Neural cell (in vitro differentiated cells): Measurements from ENCODE around the gene HEXIM2. TPM values are rescaled to one million over a fixed set of nuclear protein-coding genes. Genes with fewer than 3 reads are reported as not detected.

Experiments used
- H2AFZ ChIP-seq: fragments of 200-600, 300-800 bp; sonication (generic), shearing (Covaris generic); 2 replicates; pipeline ENCODE4 v1.6.0; 2014; ENCODE audit warnings: low read depth, mild to moderate bottlenecking, antibody characterized with exemption, low read length, moderate library complexity
- H3F3A ChIP-seq: fragments of 200-600 bp; shearing (Covaris generic); 2 replicates; pipeline ENCODE4 v1.6.1; 2016; ENCODE audit warnings: mild to moderate bottlenecking, moderate library complexity, mixed read lengths, antibody characterized with exemption, low read length; ENCODE audit not compliant: insufficient read depth, poor library complexity, severe bottlenecking
- H3K27ac ChIP-seq: fragments of 200-600, 300-800 bp; sonication (generic), shearing (Covaris generic); 2 replicates; pipeline ENCODE4 v1.5.1; 2014; ENCODE audit warnings: mild to moderate bottlenecking, low read length, moderate library complexity
- H3K27me3 ChIP-seq: fragments of 300-800, 200-600 bp; sonication (generic), shearing (Covaris generic); 2 replicates; pipeline ENCODE4 v1.6.0; 2014; ENCODE audit warnings: mild to moderate bottlenecking, low read depth, low read length, moderate library complexity; ENCODE audit not compliant: insufficient read depth
- H3K36me3 ChIP-seq: fragments of 300-800, 200-600 bp; sonication (generic), shearing (Covaris generic); 2 replicates; pipeline ENCODE4 v1.5.1; 2014; ENCODE audit warnings: mild to moderate bottlenecking, antibody characterized with exemption, low read length, moderate library complexity; ENCODE audit not compliant: insufficient read depth
- H3K4me2 ChIP-seq: fragments of 300-800, 200-600 bp; sonication (generic), shearing (Covaris generic); 2 replicates; pipeline ENCODE4 v1.6.0; 2014; ENCODE audit warnings: mild to moderate bottlenecking, low read length
- H3K4me3 ChIP-seq: fragments of 300-800, 200-600 bp; sonication (generic), shearing (Covaris generic); 2 replicates; pipeline ENCODE4 v1.5.1; 2014; ENCODE audit warnings: mild to moderate bottlenecking, low read length, moderate library complexity
- H3K79me2 ChIP-seq: fragments of 200-600 bp; shearing (Covaris generic); replicated peaks from 2 replicates; pipeline ENCODE4 v1.6.0; 2014; ENCODE audit warnings: mild to moderate bottlenecking, low read length, moderate library complexity; ENCODE audit not compliant: insufficient read depth
- H3K9ac ChIP-seq: fragments of 300-800, 200-600 bp; sonication (generic), shearing (Covaris generic); 2 replicates; pipeline ENCODE4 v1.6.1; 2016; ENCODE audit warnings: mild to moderate bottlenecking, low read length, mixed read lengths
- H3K9me2 ChIP-seq: fragments of 200-600 bp; shearing (Covaris generic); 2 replicates; pipeline ENCODE4 v1.6.1; 2016; ENCODE audit warnings: mild to moderate bottlenecking, low read length, mixed read lengths; ENCODE audit not compliant: insufficient read depth
- H3K9me3 ChIP-seq: fragments of 200-600, 300-800 bp; sonication (generic), shearing (Covaris generic); 2 replicates; pipeline ENCODE4 v1.6.1; 2016; ENCODE audit warnings: mild to moderate bottlenecking, mixed run types, low read length, moderate library complexity, mixed read lengths
- H4K20me1 ChIP-seq: fragments of 200-600 bp; shearing (Covaris generic); 2 replicates; pipeline ENCODE4 v1.6.1; 2016; ENCODE audit warnings: mild to moderate bottlenecking, mixed run types; ENCODE audit not compliant: insufficient read depth
- CTCF ChIP-seq: fragments of 450-650 bp; IDR thresholded peaks from 2 replicates; pipeline ENCODE4 v1.5.1; 2014; ENCODE audit warnings: antibody characterized with exemption, mild to moderate bottlenecking, moderate library complexity; ENCODE audit not compliant: poor library complexity, severe bottlenecking
- EP300 ChIP-seq: fragments of 450-650 bp; conservative IDR thresholded peaks from 2 replicates; pipeline ENCODE4 v1.6.1; 2014; ENCODE audit warnings: antibody characterized with exemption, mild to moderate bottlenecking, moderate library complexity; ENCODE audit not compliant: poor library complexity, severe bottlenecking
- EZH2 ChIP-seq: fragments of 200-600, 300-800 bp; shearing (Covaris generic), sonication (generic); IDR thresholded peaks from 2 replicates; pipeline ENCODE4 v1.6.1; 2014; ENCODE audit warnings: antibody characterized with exemption, low read length, borderline replicate concordance, mild to moderate bottlenecking; ENCODE audit not compliant: insufficient read depth, poor library complexity, severe bottlenecking
- MXI1 ChIP-seq: fragments of 450-650 bp; conservative IDR thresholded peaks from 2 replicates; pipeline ENCODE4 v1.6.1; 2014; ENCODE audit warnings: antibody characterized with exemption, mild to moderate bottlenecking; ENCODE audit not compliant: poor library complexity, severe bottlenecking
- POLR2AphosphoS5 ChIP-seq: IDR thresholded peaks from 2 replicates; pipeline ENCODE4 v1.6.1; 2012
- RAD21 ChIP-seq: fragments of 450-650 bp; conservative IDR thresholded peaks from 2 replicates; pipeline ENCODE4 v1.6.1; 2014; ENCODE audit warnings: antibody characterized with exemption, mild to moderate bottlenecking, moderate library complexity
- TAF1 ChIP-seq: IDR thresholded peaks from 2 replicates; pipeline ENCODE4 v1.6.1; 2012; ENCODE audit warnings: low read depth
- polyA plus RNA-seq: library from polyadenylated mRNA; depleted of rRNA; stranded (reverse); fragments of >200 nt; gene quantifications from 2 replicates; pipeline ENCODE4 v1.2.3, GENCODE V29; 2014

HEXIM2 gene
- polyA plus RNA-seq, 1 donor from 2014 or later = 13.9 TPM

GRCh38 chr17:45127548-45128300 lies 34.0 kb upstream of the HEXIM2 start:
- no peaks in the 10 kb centered on the region for H4K20me1 ChIP-seq
- no peak for TF ChIP-seq EP300
- no peak for TF ChIP-seq POLR2AphosphoS5
- no peak overlapping the region for H2AFZ ChIP-seq
- H3F3A ChIP-seq = no peaks in the 10 kb centered on the region
- no peaks in the 10 kb centered on the region for H3K27me3 ChIP-seq
- no peaks in the 10 kb centered on the region for H3K9me2 ChIP-seq
- H3K9ac ChIP-seq = no peak overlapping the region
- H3K4me3 ChIP-seq = no peak overlapping the region
- no peaks in the 10 kb centered on the region for H3K36me3 ChIP-seq
- no peaks in the 10 kb centered on the region for H3K79me2 ChIP-seq
- H3K27ac ChIP-seq = no peak overlapping the region
- no peak overlapping the region for H3K4me2 ChIP-seq
- H3K9me3 ChIP-seq = no peaks in the 10 kb centered on the region

- TF ChIP-seq MXI1 (no peak), TAF1 (no peak)
- Histone ChIP-seq H3K79me2 (no peaks in the 10 kb centered on the region), H3K9me2 (no peaks in the 10 kb centered on the region), H3K27me3 (no peaks in the 10 kb centered on the region), H3K4me2 (no peak overlapping the region), H3K9me3 (no peaks in the 10 kb centered on the region), H3F3A (no peaks in the 10 kb centered on the region), H2AFZ (no peak overlapping the region), H3K36me3 (no peaks in the 10 kb centered on the region), H3K4me3 (no peak overlapping the region), H3K9ac (no peak overlapping the region), H4K20me1 (no peaks in the 10 kb centered on the region), H3K27ac (no peak overlapping the region)
Measured at GRCh38 chr17:45128331-45128730, 33.3 kb upstream of the HEXIM2 start.

- no peak overlapping the region for H3K9ac ChIP-seq
- H3K4me3 ChIP-seq = no peak overlapping the region
- no peak overlapping the region for H3K27ac ChIP-seq
- H3K9me2 ChIP-seq = no peaks in the 10 kb centered on the region
- no peak overlapping the region for H2AFZ ChIP-seq
- H3K27me3 ChIP-seq = no peaks in the 10 kb centered on the region
- no peaks in the 10 kb centered on the region for H3K9me3 ChIP-seq
- no peak overlapping the region for H3K4me2 ChIP-seq
- no peaks in the 10 kb centered on the region for H3K79me2 ChIP-seq
- H3F3A ChIP-seq = no peaks in the 10 kb centered on the region
- H3K36me3 ChIP-seq = no peaks in the 10 kb centered on the region
- no peaks in the 10 kb centered on the region for H4K20me1 ChIP-seq
- TF ChIP-seq TAF1 (no peak), EZH2 (no peak), POLR2AphosphoS5 (no peak), RAD21 (no peak), EP300 (no peak), CTCF (no peak)
Measured at GRCh38 chr17:45128989-45129388, 32.7 kb upstream of the HEXIM2 start.
